HUES6 (cell line): ENCODE results near the gene AKAP3.
A peak's percentile ranks its signal among the peaks of the same experiment; 100 is the strongest.

Source experiments
- H3K27ac ChIP-seq: 2 replicates; pipeline ENCODE4 v1.7.0; 2013; ENCODE audit warnings: low read depth, mild to moderate bottlenecking, low read length, inconsistent platforms
- H3K27me3 ChIP-seq: 2 replicates; pipeline ENCODE4 v1.6.1; 2013; ENCODE audit warnings: low read length; ENCODE audit not compliant: control insufficient read depth, insufficient read depth
- H3K36me3 ChIP-seq: 2 replicates; pipeline ENCODE4 v1.6.1; 2013; ENCODE audit warnings: low read length; ENCODE audit not compliant: control insufficient read depth, insufficient read depth
- H3K4me1 ChIP-seq: 2 replicates; pipeline ENCODE4 v1.6.1; 2013; ENCODE audit warnings: low read length; ENCODE audit not compliant: control insufficient read depth, insufficient read depth
- H3K4me3 ChIP-seq: 2 replicates; pipeline ENCODE4 v1.5.1; 2013; ENCODE audit warnings: low read depth, low read length
- H3K9ac ChIP-seq: one replicate; pipeline ENCODE4 v1.6.1; 2013; ENCODE audit warnings: mild to moderate bottlenecking, low read length
- H3K9me3 ChIP-seq: 2 replicates; pipeline ENCODE4 v1.6.1; 2013; ENCODE audit warnings: low read depth, low read length; ENCODE audit not compliant: control insufficient read depth, insufficient read depth

Gene AKAP3

DNA sequence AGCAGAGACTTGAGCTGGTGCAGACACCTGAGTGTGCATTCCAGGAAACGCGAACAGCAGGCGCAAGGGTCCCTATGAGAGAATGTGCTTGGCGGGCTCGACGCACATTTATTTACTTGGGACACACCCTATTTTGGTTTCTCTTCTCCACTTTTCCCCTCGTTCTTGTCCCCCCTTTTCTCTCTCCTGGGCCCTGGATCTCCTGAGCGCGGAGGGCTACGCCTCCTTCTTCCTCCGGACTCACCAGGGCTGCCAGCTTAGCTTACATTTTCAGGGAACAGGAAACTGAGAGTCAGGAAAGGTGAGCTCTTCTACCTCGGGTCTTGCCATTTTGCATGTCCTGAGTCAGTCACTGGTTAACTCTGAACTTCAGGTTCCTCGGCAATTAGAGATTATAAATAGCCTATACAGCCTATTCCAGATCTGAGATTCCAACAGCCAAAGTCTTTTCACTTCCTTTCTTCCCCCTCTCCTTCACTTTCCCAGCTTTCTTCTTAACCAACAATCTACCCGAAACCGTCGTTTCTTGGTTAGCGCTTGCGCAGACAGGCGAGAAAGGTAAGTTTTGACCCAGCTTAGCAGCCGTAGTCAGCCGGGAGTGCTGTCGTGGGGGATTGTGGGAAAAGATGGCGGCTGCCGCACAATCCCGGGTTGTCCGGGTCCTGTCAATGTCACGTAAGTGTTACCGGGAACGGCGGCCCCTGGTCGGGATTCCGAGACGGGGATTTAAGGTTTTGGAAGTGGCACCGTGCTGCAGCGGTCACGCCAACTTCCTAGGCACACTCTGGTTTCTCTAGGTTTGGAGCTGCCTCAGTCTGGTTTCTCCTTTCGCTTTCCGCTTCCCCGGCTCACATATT lies at the start of gene AKAP3, which contains the start of gene NDUFA9:
TSS of gene AKAP3 (minus strand) at position 551 of the 857 bp plus-strand sequence. CDS start 10,855 bp downstream, outside the sequence.
TSS of gene NDUFA9 (plus strand) at position 614 of the 857 bp plus-strand sequence. CDS start at position 627, 13 bp downstream.
- Histone ChIP-seq H3K9ac (peak within 1 kb of the TSS; percentile 94), H3K4me3 (peak within 1 kb of the TSS; percentile 94), H3K9me3 (no peaks in the 10 kb centered on the region), H3K27me3 (no peaks in the 10 kb centered on the region), H3K27ac (peak within 1 kb of the TSS; percentile 78), H3K36me3 (no peaks in the 10 kb centered on the region), H3K4me1 (peaks cover 18% of the 10 kb centered on the region)

- Histone ChIP-seq H3K27ac (no peak overlapping the region), H3K9me3 (peaks cover 8% of the 10 kb centered on the region), H3K27me3 (no peaks in the 10 kb centered on the region), H3K4me1 (no peaks in the 10 kb centered on the region), H3K9ac (no peak overlapping the region), H3K36me3 (peaks cover 50% of the 10 kb centered on the region), H3K4me3 (no peak overlapping the region)
These were observed 41.9 kb upstream of the AKAP3 start for GRCh38 chr12:4690760-4691159.

DNA sequence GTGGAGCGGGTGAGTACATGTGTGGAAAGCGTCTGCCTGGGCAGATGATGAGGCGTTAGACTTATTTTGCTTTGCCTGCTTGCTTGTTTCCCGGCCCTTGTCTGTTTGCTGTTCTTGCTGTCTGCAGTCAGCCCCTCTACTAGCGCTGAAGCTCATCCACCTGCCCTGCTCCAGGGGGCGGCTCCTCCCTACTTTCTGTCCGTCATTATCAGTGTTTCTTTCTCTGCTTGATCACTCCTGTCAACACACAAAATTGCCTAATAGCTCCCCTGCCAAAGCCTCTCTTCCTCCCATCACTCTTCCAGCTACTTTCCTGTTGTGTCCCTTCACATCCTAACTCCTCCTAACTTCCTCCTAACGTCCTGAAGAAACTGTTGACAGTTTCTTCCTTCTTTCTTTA lies 36.5 kb upstream of the AKAP3 start:
- Histone ChIP-seq H3K4me3 (no peak overlapping the region), H3K9ac (no peak overlapping the region), H3K27me3 (no peaks in the 10 kb centered on the region), H3K9me3 (peaks cover 6% of the 10 kb centered on the region), H3K27ac (no peak overlapping the region), H3K36me3 (peaks cover 76% of the 10 kb centered on the region), H3K4me1 (no peaks in the 10 kb centered on the region)

GRCh38 chr12:4681732-4682131 lies 32.9 kb upstream of the AKAP3 start:
- Histone ChIP-seq H3K36me3 (peaks cover 50% of the 10 kb centered on the region), H3K4me1 (no peaks in the 10 kb centered on the region), H3K4me3 (no peak overlapping the region), H3K9me3 (no peaks in the 10 kb centered on the region), H3K27ac (no peak overlapping the region), H3K9ac (no peak overlapping the region), H3K27me3 (no peaks in the 10 kb centered on the region)

DNA sequence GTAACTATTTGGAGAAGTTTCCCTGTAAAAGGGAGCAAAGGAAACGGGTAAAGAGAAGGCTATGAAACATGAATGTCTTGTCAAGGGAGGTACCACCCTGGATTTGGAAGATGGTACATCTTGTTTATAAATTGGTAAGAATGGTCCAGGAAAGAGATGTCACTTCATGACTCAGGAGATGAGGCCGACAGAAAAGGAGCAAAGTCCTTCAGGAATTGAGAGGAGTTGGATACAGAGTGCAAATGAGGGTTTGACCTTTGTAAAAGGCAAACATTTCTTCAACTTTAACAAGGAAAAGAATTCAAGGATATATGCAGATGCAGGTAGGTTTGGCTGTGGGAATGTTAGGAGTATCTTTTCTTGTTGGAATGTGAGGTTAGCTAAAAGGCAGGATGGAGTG lies 30.9 kb upstream of the AKAP3 start:
- H3K9ac ChIP-seq = no peak overlapping the region
- H3K4me3 ChIP-seq = no peak overlapping the region
- H3K27ac ChIP-seq = no peak overlapping the region
- peaks cover 31% of the 10 kb centered on the region for H3K36me3 ChIP-seq
- no peaks in the 10 kb centered on the region for H3K4me1 ChIP-seq
- H3K9me3 ChIP-seq = no peaks in the 10 kb centered on the region
- H3K27me3 ChIP-seq = no peaks in the 10 kb centered on the region

- no peak overlapping the region for H3K4me3 ChIP-seq
- H3K27me3 ChIP-seq = no peaks in the 10 kb centered on the region
- peaks cover 96% of the 10 kb centered on the region for H3K36me3 ChIP-seq
- no peak overlapping the region for H3K9ac ChIP-seq
- no peaks in the 10 kb centered on the region for H3K4me1 ChIP-seq
- no peak overlapping the region for H3K27ac ChIP-seq
- no peaks in the 10 kb centered on the region for H3K9me3 ChIP-seq
These were observed 16.4 kb upstream of the AKAP3 start for GRCh38 chr12:4665236-4665635.

DNA sequence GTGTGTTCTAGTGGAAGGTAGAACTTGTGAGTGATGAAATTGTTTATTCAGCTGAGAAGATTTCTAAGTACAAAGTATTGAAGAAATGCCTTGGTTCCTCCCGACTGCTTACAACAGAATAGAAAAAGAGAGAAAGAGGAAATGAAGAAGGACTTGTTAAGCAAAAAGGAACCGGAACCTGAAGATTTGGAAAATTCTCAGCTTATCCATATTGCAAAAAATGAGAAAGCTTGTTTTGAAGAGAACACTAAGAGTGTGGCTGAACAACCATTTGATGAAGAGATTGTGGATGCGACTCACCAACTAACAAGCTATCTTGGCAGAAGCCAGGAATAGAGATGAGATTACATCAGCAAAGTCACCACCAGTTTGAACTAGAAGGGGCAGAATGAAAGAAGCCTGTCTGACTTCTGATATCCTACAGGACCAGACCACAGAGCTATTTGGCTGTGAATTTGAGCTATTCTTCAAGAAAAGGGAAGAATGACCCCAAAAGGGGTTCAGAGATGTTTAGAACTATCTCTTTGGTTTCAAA lies 15.2 kb upstream of the AKAP3 start:
- H3K4me3 ChIP-seq = no peak overlapping the region
- no peaks in the 10 kb centered on the region for H3K27me3 ChIP-seq
- H3K9ac ChIP-seq = no peak overlapping the region
- no peaks in the 10 kb centered on the region for H3K4me1 ChIP-seq
- H3K27ac ChIP-seq = no peak overlapping the region
- H3K9me3 ChIP-seq = no peaks in the 10 kb centered on the region
- H3K36me3 ChIP-seq = peaks cover 96% of the 10 kb centered on the region

- no peaks in the 10 kb centered on the region for H3K9me3 ChIP-seq
- H3K36me3 ChIP-seq = peaks cover 47% of the 10 kb centered on the region
- H3K27ac ChIP-seq = no peak overlapping the region
- H3K4me3 ChIP-seq = no peak overlapping the region
- no peak overlapping the region for H3K9ac ChIP-seq
- no peaks in the 10 kb centered on the region for H3K27me3 ChIP-seq
- peaks cover 9% of the 10 kb centered on the region; the same call in 1 of the 2 replicates for H3K4me1 ChIP-seq
These were observed 4.8 kb upstream of the AKAP3 start for GRCh38 chr12:4653691-4654090.

DNA sequence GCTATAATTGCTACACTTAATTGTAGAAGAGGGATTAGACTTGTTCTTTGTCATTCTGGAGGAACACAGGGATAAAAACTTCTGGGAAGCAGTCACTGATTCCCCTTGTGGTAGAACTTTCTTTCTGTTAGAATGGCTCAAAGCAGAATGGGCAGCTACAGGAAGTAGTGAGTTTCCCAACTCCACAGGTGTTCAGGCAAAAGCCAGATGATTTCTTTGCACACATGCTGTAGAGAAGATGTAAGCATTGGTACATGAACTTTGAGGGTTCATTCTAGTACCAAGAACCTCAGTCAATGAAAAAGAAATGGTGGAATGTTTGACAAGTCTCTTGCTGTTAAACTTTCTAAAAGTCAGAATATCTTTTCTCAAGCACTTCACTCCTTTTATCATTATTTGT lies 4.4 kb upstream of the AKAP3 start:
- H3K4me1 ChIP-seq = peaks cover 10% of the 10 kb centered on the region
- H3K9ac ChIP-seq = no peak overlapping the region
- H3K27me3 ChIP-seq = no peaks in the 10 kb centered on the region
- no peak overlapping the region for H3K4me3 ChIP-seq
- no peaks in the 10 kb centered on the region for H3K9me3 ChIP-seq
- no peak overlapping the region for H3K27ac ChIP-seq
- H3K36me3 ChIP-seq = peaks cover 44% of the 10 kb centered on the region

DNA sequence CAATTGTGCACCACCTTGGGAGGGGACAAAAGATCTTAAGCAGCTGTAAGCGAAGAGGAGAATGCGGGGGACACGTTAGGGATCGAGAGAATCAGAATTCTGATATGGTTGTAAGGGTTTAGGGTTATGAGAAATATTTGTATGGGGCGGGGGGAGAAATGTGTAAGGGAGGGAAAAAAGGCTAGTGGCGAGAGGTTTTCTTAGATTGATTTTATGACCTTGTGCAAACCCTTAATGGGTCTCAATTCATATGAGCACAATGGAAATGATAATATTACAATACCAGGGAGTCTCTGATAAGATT lies 459 bp upstream of the AKAP3 start:
- H3K9ac ChIP-seq = peak overlapping the region; percentile 94
- peak overlapping the region; percentile 78; the same call in 1 of the 2 replicates for H3K27ac ChIP-seq
- H3K9me3 ChIP-seq = no peaks in the 10 kb centered on the region
- H3K36me3 ChIP-seq = peaks cover 6% of the 10 kb centered on the region
- H3K4me1 ChIP-seq = peaks cover 18% of the 10 kb centered on the region
- peak overlapping the region; percentile 94 for H3K4me3 ChIP-seq
- no peaks in the 10 kb centered on the region for H3K27me3 ChIP-seq

DNA sequence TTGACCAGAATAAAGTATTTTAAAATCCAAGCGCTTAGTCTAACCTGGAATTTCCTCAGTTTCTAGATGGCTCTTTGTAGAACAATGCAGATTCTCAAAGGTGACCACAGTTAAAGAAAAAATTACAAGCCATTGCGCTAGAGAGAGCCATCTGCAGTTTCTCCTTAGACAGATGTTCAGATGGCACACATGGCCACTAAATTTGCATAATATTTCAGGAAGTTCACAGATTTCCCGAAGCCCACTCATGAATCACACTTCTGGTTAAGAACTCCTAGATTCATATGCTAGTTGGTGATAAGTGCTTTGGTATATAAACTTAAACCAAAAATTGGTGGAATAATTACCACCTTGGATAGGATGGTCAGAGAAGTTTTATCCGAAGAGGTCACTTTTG lies 749 bp downstream of the AKAP3 start:
- Histone ChIP-seq H3K4me3 (peak overlapping the region; percentile 94), H3K9ac (peak overlapping the region; percentile 94), H3K9me3 (no peaks in the 10 kb centered on the region), H3K27ac (peak overlapping the region; percentile 78), H3K27me3 (no peaks in the 10 kb centered on the region), H3K36me3 (no peaks in the 10 kb centered on the region), H3K4me1 (peaks cover 18% of the 10 kb centered on the region)
